ENCODE results near the gene CTNS.

Gene CTNS

DNA sequence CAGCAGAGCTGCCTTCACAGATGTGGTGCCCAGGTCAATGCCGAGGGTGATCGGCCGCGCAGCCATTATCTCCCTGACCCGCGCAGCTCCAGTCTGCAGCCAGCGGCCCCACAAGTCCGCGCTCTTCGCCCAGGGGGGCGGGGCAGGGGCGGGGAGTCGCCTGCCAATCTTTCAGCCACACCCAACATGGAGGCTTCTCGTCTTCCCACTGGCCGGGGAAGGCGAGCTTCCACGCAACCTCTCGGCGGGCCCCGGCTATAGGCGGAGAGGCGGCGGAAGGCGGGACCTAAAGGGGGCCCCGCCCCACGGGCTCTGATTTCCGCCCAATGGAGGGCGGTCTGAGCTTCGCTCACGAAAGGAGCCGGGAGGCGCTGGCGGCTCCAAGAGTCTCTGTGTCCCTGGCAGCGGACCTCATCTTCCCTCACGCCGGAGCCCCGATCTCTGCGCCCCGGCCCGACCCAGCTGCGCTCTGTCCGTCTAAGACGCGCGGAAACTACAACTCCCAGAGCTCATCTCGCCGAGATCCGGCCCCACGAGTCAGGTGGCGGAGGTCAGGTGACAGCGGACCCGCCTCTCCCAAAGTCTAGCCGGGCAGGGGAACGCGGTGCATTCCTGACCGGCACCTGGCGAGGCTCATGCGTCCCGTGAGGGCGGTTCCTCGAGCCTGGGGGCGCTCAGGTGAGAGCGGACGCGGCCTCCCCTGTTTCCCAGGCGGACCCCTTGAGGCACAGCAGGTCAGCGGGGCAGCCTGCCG is at the start of gene CTNS, which contains the start of gene SHPK:
CTNS (plus strand) TSS at position 607 of the 754 bp plus-strand sequence. CDS start 3,447 bp downstream, outside the sequence.
SHPK (minus strand) TSS at position 97 of the 754 bp plus-strand sequence; CDS start at position 66, 31 bp downstream.
- peak; percentile 70; the same call in 1 of the 2 replicates for TF ChIP-seq ZBTB7A (IDR thresholded peaks at IDR 0.05; ENCODE audit: low read depth)
- no peak for TF ChIP-seq RAD21 (IDR thresholded peaks at IDR 0.05; ENCODE audit: low read depth)
- 0 out of 2 replicates have a peak, but pooled peaks have one; percentile 37 for TF ChIP-seq CREB1 (IDR thresholded peaks at IDR 0.05; ENCODE audit: low read depth)
- no peak; the same call in 1 of the 2 replicates for TF ChIP-seq TCF12 (IDR thresholded peaks at IDR 0.05; ENCODE audit: low read depth)
- no peak for TF ChIP-seq NFIC (IDR thresholded peaks at IDR 0.05)
- peak; percentile 86 for TF ChIP-seq TAF1 (IDR thresholded peaks at IDR 0.05; ENCODE audit: low read depth)
- TF ChIP-seq, protein P1, sequence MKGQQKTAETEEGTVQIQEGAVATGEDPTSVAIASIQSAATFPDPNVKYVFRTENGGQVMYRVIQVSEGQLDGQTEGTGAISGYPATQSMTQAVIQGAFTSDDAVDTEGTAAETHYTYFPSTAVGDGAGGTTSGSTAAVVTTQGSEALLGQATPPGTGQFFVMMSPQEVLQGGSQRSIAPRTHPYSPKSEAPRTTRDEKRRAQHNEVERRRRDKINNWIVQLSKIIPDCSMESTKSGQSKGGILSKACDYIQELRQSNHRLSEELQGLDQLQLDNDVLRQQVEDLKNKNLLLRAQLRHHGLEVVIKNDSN (IDR thresholded peaks at IDR 0.05) = peak; percentile 100
- no peak for TF ChIP-seq CEBPB (IDR thresholded peaks at IDR 0.05)
- TF ChIP-seq EGR1 (IDR thresholded peaks at IDR 0.05) = no peak
- TF ChIP-seq TEAD4 (IDR thresholded peaks at IDR 0.05) = peak; percentile 66
- TF ChIP-seq, protein P2, sequence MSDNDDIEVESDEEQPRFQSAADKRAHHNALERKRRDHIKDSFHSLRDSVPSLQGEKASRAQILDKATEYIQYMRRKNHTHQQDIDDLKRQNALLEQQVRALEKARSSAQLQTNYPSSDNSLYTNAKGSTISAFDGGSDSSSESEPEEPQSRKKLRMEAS (IDR thresholded peaks at IDR 0.05) = peak; percentile 90
- TF ChIP-seq, protein P3, sequence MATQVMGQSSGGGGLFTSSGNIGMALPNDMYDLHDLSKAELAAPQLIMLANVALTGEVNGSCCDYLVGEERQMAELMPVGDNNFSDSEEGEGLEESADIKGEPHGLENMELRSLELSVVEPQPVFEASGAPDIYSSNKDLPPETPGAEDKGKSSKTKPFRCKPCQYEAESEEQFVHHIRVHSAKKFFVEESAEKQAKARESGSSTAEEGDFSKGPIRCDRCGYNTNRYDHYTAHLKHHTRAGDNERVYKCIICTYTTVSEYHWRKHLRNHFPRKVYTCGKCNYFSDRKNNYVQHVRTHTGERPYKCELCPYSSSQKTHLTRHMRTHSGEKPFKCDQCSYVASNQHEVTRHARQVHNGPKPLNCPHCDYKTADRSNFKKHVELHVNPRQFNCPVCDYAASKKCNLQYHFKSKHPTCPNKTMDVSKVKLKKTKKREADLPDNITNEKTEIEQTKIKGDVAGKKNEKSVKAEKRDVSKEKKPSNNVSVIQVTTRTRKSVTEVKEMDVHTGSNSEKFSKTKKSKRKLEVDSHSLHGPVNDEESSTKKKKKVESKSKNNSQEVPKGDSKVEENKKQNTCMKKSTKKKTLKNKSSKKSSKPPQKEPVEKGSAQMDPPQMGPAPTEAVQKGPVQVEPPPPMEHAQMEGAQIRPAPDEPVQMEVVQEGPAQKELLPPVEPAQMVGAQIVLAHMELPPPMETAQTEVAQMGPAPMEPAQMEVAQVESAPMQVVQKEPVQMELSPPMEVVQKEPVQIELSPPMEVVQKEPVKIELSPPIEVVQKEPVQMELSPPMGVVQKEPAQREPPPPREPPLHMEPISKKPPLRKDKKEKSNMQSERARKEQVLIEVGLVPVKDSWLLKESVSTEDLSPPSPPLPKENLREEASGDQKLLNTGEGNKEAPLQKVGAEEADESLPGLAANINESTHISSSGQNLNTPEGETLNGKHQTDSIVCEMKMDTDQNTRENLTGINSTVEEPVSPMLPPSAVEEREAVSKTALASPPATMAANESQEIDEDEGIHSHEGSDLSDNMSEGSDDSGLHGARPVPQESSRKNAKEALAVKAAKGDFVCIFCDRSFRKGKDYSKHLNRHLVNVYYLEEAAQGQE (IDR thresholded peaks at IDR 0.05; ENCODE audit: low read depth) = no peak
- TF ChIP-seq FOXM1 (IDR thresholded peaks at IDR 0.05; ENCODE audit: borderline replicate concordance, low read depth) = no peak
- no peak for TF ChIP-seq EP300 (IDR thresholded peaks at IDR 0.05; ENCODE audit: borderline replicate concordance)
- TF ChIP-seq YY1 (IDR thresholded peaks at IDR 0.05; ENCODE audit: low read depth) = peak; percentile 77

DNA sequence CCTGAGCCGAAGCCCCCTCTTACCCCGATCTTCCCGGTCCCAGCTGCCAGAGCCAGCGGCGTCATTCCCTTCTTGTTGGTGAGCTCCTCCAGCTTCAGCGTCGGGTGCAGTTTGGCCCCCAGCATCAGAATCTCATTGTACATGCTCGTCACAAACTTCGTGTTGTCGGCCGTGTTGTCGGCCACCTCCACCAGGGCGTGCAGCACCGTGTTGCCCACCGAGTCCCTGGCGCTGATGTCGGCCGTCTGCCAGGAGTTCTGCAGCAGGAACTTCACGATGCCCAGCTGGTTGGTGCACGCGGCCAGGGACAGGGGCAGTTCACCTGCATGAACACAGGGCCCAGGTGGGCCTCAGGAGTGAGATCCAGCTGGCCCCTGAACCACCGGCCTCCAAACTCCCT is 46.8 kb upstream of the CTNS start:
- TF ChIP-seq TEAD4 (IDR thresholded peaks at IDR 0.05) (no peak), RAD21 (IDR thresholded peaks at IDR 0.05; ENCODE audit: low read depth) (no peak), CREB1 (IDR thresholded peaks at IDR 0.05; ENCODE audit: low read depth) (no peak), NFIC (IDR thresholded peaks at IDR 0.05) (no peak), FOXM1 (IDR thresholded peaks at IDR 0.05; ENCODE audit: borderline replicate concordance, low read depth) (no peak), EGR1 (IDR thresholded peaks at IDR 0.05) (no peak), EP300 (IDR thresholded peaks at IDR 0.05; ENCODE audit: borderline replicate concordance) (no peak), ZBTB7A (IDR thresholded peaks at IDR 0.05; ENCODE audit: low read depth) (no peak), TCF12 (IDR thresholded peaks at IDR 0.05; ENCODE audit: low read depth) (no peak)
- TF ChIP-seq, protein P1 (IDR thresholded peaks at IDR 0.05) = no peak
- TF ChIP-seq, protein P2 (IDR thresholded peaks at IDR 0.05) = no peak
- TF ChIP-seq, protein P3 (IDR thresholded peaks at IDR 0.05; ENCODE audit: low read depth) = no peak

DNA sequence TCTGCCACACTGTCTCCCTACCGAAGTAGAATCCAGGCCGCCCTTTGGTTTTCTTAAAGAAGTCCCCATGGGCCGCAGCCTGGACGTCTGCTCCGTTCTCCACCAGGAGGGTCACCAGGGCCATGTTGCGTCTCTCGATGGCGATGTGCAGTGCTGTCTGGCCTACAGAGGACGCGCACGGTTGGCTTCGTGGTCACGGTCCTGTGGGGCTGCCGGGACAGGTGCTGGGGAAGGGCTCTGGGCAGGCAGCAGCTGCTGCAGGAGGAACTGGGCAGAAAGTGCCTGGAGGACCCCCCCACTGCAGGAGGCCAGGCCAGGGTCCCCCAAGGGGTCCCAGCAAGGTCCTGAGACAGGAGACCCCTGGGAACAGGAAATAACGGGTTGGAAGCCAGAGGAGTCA is 46.3 kb upstream of the CTNS start:
- TF ChIP-seq CREB1 (IDR thresholded peaks at IDR 0.05; ENCODE audit: low read depth) (no peak), EP300 (IDR thresholded peaks at IDR 0.05; ENCODE audit: borderline replicate concordance) (no peak), FOXM1 (IDR thresholded peaks at IDR 0.05; ENCODE audit: borderline replicate concordance, low read depth) (no peak), TCF12 (IDR thresholded peaks at IDR 0.05; ENCODE audit: low read depth) (no peak)
- TF ChIP-seq, protein P3 (IDR thresholded peaks at IDR 0.05; ENCODE audit: low read depth) = no peak
- TF ChIP-seq, protein P1 (IDR thresholded peaks at IDR 0.05) = no peak
